GM21381 (cell line): ENCODE data around the gene SESTD1.
"Not testable (repeated sequence)": the region's sequence is repeated elsewhere in the genome, so short reads cannot be mapped to it uniquely, and the experiment has no call there.

ENCODE experiments used
- ATAC-seq: cut with Tn5 transposase; IDR thresholded peaks from one replicate; pipeline ENCODE4 v1.9.1; 2021; ENCODE audit warnings: mild to moderate bottlenecking, moderate library complexity; ENCODE audit not compliant: unreplicated experiment

SESTD1 gene

DNA sequence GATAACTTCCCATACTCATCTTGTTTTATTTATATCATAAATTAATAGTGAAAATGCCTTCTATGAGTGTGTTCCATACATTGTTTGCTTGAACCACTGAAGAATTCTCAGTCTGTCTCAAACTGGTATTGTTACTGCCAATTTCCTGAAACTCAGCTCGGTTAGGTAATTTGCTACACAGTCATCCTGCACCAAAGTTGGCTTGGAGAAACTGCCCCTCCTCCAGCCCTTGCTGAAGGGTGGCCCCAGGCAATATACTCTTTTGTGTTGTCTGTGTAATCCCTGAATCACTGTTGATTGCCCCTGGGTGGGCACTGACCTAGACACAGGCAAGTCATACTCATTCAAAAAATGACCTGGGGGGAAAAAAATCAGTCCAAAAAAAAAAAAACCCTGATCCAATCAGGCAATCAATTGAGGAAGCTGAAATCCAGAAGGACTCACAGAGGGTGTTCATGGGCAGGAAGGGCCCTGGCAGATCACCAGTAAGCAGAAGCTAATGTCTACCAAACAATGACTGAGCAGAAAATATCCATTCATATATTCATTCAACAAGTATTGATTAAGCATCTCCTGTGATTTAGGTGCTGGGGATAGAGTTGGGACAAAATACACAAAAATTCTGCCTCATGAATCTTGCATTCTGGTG, 3.8 kb upstream of the SESTD1 start:
- peak; percentile 34 for ATAC-seq

DNA sequence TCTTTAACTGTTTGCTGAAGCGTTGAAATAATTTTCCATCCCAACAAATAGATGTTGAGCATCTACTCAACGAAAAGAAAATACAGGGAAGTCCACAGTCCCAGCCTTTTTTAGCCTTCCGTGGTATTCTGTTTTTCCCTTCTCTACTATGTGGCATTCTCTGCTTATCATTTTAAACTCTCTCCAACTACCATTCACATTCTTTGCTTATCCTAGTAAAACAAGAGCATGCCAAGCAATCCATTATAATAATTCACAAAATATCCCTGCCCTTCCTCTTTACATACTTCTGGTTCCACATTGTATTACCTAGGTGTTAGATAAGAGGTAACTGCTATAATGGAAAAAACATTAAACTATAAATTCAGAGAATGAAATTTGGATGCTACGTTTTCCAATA, 1.6 kb upstream of the SESTD1 start:
- no peak for ATAC-seq

DNA sequence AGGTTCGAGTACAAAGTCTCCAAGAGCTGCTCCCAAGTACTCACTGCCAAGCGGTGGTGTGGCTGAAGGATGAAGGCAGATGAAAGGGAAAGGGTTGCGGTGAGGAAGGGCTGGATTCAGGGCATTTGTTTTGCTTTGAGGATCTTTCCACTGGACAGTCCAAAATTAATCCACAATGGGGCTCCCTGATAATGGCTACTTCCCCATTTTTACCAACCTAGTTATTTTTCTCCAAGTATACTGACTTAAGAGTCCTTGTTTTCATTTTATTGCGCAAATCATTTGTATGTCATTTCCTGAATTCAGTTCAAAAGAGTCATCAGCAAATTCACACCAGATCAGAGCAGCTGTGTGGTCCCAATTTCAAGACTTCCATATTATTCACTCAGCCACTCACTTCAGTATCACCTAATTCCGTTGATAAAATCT, 464 bp upstream of the SESTD1 start:
- no peak for ATAC-seq

DNA sequence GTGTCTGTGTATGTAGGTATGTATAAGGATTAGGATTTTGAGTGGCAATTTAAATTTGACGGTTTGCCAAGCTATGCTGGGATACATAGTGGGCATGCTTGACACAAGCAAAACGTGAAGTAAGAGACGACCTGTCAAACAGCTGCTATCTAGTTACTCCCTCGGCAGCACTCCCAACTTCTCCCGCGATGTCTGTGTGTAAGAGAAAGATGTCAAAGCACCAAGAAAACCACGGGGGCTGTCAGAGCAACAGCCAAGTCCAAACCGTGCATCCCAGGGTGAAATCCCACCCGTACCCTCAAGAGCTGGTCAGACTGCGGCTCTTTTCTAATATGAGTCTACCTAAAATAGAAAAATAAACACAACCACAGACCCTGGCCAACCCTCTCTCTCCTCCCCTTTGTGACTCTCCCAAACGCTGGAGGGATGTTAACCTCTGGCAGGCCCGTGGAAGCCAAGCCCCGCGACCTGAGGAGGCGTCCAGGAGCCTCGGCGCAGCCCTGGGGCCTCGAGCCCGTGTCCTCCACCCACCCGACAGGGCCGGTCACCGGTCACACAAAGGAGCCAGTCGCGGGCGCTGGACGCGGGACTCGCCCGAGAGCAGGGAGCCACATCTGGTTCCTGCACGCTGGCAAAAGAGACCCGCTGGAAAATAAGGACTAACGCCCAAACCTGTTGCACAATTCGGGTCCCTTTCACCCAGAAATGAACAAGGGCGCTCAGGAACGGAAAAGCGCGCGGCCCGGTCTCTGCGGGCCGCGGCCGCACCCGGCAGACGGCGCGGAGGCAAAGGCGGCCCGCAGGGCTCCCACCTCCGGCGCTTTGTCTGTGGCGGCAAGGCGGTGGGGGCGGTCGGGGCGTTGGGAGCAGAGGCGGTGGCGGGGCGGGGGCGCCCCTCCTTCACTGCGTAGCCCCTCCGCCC, 925 bp downstream of the SESTD1 start:
- peak; percentile 32 for ATAC-seq

DNA sequence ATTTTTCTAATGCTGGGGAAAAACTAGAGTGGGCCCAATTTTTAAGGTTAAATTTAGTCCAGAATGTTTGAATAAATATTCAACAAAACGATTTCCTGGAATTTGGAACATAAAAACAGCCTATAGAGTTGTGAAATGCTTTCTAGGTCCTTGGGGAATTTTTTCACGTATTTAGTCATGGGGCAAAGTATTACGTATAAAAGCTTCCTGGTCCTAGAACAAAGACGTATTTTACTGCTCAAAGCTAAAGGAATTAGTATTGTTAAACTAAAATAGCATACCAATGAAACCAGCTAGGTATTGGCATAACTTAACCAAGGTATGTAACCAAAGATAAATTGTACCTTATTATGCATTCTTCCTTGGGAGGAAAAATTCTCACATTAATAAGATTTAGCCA, 1.6 kb downstream of the SESTD1 start:
- no peak for ATAC-seq

DNA sequence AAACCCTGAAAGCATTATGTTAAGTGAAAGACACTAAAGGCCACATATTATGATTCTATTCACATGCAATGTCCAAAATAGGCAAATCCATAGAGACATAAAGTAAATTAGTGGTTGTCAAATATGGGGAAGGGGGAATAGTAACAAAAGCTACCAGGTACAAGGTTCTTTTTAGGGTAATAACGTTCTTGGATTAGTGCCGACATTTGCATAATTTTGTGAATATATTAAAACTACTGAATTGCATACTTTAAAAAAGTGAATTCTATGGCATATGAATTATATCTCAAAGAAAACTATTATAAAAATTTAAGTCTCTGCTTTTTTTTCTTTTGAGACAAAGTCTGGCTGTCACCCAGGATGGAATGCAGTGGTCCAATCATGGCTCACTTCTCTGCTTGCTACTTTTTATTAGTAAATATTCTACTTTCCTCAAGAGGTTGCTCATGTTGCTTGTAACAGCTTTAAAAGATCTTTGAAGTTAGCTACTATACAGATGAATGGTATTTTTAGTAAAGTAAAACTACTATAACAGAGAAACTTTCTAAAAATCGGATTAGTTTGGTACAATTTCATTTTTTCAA, 2.5 kb downstream of the SESTD1 start:
- no peak for ATAC-seq

DNA sequence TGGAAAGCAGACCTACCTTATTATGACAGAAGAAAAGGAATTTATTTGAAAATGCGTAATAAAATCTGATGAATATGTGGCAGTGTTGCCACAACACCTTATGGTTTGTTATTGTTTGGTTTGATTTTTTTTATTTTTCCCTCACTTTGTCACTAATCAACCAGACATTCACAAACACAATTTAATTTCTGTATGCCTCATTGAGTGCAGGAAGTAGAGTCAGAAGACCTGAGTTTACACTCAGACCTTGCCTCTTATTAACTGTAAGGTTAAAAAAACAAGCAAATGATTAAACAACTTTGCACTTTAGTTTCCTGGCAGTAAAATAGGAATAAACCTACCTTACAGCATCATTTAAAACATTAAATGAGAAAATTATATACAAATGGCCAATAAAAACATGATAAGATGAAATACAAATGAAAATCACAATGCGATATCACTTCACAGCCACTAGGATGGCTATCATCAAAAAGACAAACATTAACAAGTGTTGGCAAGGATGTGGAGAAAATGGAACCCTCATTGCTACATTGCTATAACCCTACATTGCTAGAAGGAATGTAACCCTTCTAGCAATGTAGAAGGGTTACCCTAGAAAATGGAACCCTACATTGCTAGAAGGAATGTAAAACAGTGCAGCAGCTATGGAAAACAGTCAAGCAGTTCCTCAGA, 3.3 kb downstream of the SESTD1 start:
- ATAC-seq = no peak

DNA sequence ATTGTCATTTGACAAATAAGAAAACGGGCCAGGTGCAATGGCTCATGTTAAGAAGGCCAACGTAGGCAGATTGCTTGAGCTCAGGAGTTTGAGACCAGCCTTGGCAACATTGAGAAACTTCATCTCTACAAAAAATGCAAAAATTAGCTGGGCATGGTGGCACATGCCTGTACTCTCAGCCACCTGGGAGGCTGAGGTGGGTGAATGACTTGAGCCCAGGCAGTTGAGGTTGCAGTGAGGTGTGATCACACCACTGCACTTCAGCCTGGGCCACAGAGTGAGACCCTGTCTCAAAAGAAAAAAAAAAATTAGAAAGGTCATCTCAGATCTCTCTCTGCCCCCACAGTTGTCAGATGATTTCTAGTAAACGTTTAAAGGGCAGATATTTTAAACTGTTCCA, 4.4 kb downstream of the SESTD1 start:
- ATAC-seq = no peak

DNA sequence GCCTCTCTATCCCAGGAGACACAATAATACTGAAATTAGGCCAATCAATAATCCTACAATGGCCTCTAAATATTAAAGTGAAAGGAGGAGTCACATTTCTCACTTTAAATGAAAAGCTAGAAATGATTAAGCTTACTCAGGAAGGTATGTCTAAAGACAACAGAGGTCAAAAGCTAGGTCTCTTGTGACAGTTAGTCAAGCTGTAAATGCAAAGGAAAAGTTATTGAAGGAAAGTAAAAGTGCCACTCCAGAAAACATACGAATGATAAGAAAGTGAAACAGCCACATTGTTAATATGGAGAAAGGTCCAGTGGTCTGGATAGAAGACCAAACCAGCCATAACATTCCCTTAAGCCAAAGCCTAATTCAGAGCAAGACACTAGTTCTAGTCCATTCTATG, 9.5 kb downstream of the SESTD1 start:
- no peak for ATAC-seq

DNA sequence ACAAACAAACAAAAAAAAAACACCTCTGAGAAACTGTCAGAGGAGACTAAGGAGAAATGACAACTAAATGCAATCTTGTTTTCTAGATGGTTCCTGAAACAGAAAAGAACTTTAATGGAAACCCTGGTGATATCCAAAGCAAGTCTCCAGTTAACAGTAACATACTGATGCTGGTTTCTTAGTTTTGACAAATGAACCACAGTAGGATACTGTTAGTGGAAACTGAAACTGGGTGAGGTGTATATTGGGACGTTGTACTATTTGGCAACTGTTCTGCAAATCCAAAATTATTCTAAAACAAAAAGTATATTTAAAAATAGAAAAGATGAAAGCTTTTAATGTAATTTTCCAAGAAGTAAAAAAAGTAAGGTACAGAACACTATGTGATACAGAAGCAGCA, 11.4 kb downstream of the SESTD1 start:
- peak; percentile 74 for ATAC-seq

DNA sequence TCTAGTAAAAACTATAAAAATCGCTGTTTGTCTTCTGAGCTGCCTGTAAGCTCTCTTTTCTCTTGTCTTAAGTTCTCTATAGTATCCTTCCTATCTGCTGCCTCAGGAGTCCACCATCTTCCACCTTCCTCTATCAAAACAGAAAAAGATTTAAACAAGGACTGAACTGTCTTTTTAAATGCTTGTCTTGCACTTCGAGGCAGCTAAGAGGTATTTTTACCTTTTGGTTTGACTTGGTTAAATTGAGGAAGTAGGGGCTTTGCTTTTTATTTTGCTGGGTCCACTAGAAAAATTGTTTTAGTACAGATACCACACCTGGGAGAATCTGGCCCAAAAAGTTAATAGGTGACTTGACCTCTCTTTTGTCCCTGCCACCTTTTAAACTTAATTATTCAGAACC, 12.2 kb downstream of the SESTD1 start:
- ATAC-seq = peak; percentile 28

DNA sequence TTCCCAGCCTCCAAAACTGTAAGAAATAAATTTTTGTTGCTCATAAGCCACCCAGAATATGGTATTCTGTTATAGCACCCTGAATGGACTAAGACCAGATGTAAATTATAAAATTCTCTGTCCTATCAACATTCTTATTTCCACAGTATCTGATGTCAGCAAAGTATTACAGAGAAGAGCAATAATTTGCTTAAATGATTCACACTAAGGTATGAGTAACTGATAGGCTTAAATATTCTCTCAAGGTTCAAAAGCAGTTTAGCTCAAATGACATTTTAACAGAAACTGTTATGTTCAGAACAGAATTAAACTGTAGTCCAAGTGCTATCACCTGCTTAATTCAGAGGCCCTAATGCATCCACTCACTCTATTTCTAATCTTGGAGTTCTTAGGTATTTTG, 12.8 kb downstream of the SESTD1 start:
- ATAC-seq = no peak

DNA sequence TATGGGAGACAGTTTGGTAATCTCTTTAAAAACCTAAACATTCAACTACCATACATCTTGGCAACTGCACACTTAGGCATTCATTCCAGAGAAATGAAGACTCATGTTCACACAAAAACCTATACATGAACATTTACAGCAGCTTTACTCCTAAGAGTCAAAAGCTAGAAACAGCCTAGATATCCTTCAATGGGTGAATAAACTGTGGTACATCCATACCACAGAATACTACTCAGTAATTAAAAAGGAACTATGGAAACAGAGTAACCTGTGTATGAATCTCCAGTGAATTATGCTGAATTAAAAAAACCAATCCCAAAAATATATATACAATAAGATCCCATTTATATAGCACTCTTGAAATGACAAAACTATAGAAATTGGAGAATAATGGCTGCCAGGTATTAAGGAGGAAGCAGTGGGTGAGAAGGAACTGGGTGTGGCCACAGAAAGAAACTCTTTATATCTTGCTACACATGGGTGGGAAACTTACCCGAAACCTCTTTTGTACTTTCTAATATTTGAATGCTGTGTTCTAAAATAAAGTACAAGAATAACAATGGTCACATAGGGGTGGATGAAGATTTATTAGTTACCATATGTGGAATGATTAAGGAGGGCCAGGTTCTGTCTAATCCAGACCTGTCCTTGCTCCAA, 13.7 kb downstream of the SESTD1 start:
- no peak for ATAC-seq

DNA sequence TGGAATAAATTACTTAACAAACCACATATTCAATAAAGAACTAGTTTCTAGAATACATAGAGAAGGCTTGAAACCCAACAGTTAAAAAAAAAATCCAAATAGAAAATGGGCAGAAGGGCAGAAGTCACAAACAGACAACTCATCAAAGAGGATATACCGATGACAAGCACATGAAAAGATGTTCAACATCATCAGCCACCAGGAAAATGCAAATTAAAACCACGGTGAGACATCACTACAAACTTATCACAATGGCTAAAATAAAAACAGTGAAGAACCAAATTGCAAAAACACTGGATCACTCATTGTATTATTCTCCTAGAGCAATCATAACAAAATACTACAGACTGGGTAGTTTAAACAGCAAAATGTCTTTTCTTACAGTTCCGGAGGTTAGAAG, 14.5 kb downstream of the SESTD1 start:
- no peak for ATAC-seq

DNA sequence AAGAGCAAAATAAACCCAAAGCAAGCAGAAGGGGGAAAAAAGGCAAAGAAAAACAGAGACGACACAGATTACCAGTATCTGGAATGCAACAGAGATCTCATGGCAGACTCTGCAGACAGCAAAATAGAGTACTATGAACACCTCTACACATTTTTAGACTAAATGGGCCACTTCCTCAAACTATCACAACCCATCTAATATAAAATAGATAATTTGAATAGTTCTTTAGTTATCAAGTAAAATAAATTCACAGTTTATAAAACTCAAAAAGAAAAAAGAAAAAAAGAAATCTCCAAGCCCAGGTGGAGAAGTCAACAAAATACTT, 16.6 kb downstream of the SESTD1 start:
- ATAC-seq = no peak

DNA sequence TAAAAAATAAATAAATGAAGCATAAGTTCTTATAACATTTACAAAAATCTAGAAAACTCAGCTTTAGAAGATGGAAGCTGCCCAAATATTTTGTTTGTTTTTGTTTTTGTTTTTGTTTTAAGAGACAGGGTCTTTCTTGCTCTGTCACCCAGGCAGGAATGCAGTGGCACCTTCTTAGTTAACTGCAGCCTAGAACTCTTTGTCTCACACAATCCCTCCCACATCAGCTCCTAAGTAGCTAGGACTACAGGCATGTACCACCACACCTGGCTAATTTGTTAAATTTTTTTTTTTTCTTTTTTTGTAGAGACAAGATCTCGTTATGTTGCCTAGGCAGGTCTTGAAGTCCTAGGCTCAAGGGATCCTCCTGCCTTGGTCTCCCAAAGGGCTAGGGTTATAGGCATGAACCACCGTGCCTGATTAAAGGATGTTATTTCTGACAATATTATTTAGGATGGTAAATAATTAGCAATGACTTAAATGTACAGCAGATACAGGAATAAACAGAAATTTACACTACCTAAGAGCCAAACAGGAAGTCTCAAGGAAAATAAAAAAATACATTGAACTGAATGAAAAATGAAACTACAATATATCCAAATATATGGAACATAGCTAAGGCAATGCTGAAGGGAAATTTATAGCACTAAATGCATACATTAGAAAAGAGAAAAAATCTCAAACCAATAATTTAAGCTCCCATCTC, 17.2 kb downstream of the SESTD1 start:
- ATAC-seq = no peak

DNA sequence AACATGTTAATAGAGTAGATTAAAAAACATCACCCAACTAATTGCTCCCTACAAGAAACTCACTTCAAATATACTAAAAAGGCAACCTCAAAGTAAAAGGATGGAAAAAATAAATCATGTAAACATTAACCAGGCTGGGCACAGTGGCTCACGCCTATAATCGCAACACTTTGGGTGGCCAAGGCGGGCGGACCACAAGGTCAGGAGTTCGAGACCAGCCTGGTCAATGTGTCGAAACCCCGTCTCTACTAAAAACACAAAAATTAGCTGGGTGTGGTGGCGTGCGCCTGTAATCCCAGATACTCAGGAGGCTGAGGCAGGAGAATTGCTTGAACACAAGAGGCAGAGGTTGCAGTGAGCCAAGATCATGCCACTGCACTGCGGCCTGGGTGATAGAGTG, 18.8 kb downstream of the SESTD1 start:
- not testable (repeated sequence) for ATAC-seq

DNA sequence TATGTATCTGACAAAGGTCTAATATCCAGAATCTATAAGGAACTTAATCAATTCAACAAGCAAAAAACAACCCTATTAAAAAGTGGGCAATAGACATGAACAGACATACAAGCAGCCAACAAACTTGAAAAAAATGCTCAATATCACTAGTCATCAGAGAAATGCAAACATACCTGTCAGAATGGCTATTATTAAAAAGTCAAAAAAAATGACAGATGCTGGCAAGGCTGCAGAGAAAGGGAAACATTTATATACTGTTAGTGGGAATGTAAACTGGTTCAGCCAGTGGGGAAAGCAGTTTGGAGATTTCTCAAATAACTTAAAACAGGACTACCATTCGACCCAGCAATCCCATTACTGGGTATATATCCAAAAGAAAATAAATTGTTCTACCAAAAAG, 21.6 kb downstream of the SESTD1 start:
- no peak for ATAC-seq

DNA sequence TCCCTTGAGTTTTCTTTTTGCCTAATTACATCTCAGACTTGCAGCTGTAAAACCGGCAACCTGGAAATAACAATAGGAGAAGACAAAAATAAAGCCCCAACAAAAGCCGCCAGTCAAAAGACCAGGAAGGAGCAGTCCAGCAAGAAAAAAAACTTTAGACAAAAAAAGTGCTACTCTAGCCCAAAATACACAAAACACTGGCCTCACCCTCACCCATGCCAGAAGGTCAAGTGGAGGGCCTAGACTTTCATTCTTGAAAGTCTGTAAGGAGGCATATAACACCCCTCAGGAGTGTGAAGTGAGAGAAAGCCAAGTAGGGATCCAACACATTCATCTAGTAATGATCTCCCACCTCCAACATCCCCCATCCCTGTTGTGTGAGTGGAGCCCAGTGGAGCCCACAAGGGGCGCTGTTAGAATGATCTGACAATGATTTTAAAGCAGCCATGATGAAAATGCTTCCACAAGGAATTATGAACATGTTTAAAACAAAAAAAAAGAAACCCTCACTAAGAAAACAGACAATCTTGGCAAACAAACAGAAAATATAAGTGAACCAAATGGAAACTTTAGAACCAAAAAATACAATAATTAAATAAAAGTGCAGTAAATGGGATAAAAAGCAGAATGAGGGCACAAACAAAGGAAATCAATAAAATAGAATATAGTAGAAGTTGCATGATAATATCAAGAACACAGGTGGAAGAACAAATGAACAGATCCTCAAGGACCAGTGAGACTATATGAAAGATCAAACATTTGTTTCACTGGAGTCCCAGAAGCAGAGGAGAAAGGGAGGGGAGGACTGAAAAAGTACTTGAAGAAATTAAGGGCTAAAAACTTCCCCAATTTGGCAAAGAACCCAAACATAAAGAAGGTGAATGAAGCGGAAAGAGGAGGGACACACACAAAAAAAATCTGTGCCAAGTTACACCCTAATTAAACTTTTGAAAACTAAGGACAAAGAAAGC, 23.9 kb downstream of the SESTD1 start:
- ATAC-seq = no peak
